OCI-LY3 (cell line): ENCODE results near the gene PICK1.

Experiments used
- H2AFZ ChIP-seq: fragments of 200-600, 300-600 bp; shearing (Covaris generic); 2 replicates; pipeline ENCODE4 v1.6.0; 2014; ENCODE audit warnings: antibody characterized with exemption, low read depth, low read length
- H3K27ac ChIP-seq: fragments of 200-600, 300-600 bp; sonication (generic); 2 replicates; pipeline ENCODE4 v1.5.1; 2014; ENCODE audit warnings: mild to moderate bottlenecking, low read length, moderate library complexity, mixed read lengths
- H3K27me3 ChIP-seq: fragments of 200-600, 300-600 bp; sonication (generic); 2 replicates; pipeline ENCODE4 v1.6.1; 2014; ENCODE audit warnings: low read depth, low read length, mixed read lengths
- H3K36me3 ChIP-seq: fragments of 200-600, 300-600 bp; sonication (generic); replicated peaks from 2 replicates; pipeline ENCODE3; 2014; ENCODE audit warnings: low read depth, low read length, mixed read lengths
- H3K4me1 ChIP-seq: fragments of 300-600, 200-600 bp; sonication (generic); 2 replicates; pipeline ENCODE4 v1.6.1; 2014; ENCODE audit warnings: low read length, mixed read lengths
- H3K4me2 ChIP-seq: fragments of 200-600, 300-600 bp; sonication (generic); 2 replicates; pipeline ENCODE4 v1.6.1; 2014; ENCODE audit warnings: low read length, mixed read lengths
- H3K4me3 ChIP-seq: fragments of 300-600, 200-600 bp; sonication (generic); 2 replicates; pipeline ENCODE4 v1.5.1; 2014; ENCODE audit warnings: antibody characterized with exemption, mild to moderate bottlenecking, low read length, moderate library complexity
- H3K79me2 ChIP-seq: fragments of 300-600, 200-600 bp; shearing (Covaris generic); 2 replicates; pipeline ENCODE4 v1.6.1; 2014; ENCODE audit warnings: mild to moderate bottlenecking, low read length, mixed read lengths
- H3K9ac ChIP-seq: fragments of 300-600, 200-600 bp; shearing (Covaris generic); 2 replicates; pipeline ENCODE4 v1.6.0; 2014; ENCODE audit warnings: mild to moderate bottlenecking, low read length, moderate library complexity
- H3K9me3 ChIP-seq: fragments of 200-600, 300-600 bp; shearing (Covaris generic); 2 replicates; pipeline ENCODE4 v1.6.1; 2014; ENCODE audit warnings: low read length, mixed read lengths; ENCODE audit not compliant: insufficient read depth
- H4K20me1 ChIP-seq: fragments of 200-600, 300-600 bp; sonication (generic); 2 replicates; pipeline ENCODE4 v1.6.1; 2016; ENCODE audit warnings: low read length, mixed read lengths; ENCODE audit not compliant: insufficient read depth
- EZH2phosphoT487 ChIP-seq: fragments of 200-600 bp; shearing (Covaris generic); IDR thresholded peaks from 2 replicates; pipeline ENCODE4 v1.6.1; 2018; ENCODE audit warnings: antibody characterized with exemption, mixed run types, low read depth
- TF ChIP-seq, protein P1 (sequence below): fragments of 200-600, 300-600 bp; sonication (generic); IDR thresholded peaks from 2 replicates; pipeline ENCODE4 v1.5.1; 2014; ENCODE audit warnings: antibody characterized with exemption, low read length, low read depth

Gene PICK1

DNA sequence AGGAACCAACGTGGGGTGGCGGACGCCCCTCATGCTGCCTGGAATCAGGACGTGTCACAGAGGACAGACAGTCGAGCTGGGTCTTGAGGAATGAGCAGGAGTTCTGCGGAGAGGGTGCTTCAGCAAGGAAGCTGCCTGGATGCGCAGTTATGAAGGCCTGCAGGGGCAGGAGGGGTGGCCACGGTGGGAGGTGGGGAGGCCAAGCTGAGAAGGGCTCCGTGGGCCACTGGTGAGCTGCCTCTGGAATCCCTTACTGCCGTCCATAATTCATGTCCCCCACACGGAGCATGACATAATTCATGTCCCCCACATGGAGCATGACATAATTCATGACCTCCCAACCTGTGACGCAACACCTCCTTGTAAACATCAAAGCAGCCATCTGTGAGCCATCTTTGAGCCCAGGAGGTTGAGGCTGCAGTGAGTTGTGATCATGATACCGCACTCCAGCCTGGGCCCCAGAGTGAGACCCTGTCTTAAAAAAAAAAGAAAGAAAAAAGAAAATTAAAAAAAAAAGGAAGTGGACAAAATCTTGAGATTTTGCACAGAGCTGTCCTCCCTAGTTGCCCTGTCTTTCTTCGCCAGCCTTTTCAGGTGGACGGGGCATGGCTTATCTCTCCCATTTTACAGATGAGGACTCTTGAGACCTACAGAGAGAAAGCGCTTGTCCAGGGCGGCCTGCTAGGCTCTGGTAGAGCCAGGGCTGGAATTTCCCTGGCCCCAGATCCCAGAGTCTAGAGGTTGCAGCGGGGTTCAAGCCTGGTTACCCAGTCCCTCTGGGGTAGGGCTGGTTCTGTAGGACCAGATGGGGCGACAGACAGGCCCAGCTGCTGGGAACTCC, 24.3 kb upstream of the PICK1 start:
- no peak overlapping the region for H3K27ac ChIP-seq
- H3K4me2 ChIP-seq = no peak overlapping the region
- H3K36me3 ChIP-seq = no peaks in the 10 kb centered on the region
- no peak overlapping the region for H3K4me3 ChIP-seq
- H3K4me1 ChIP-seq = peaks cover 20% of the 10 kb centered on the region
- 0 out of 2 replicates have a peak, but pooled peaks cover 15% of the 10 kb centered on the region for H3K27me3 ChIP-seq
- no peak for TF ChIP-seq EZH2phosphoT487
- TF ChIP-seq, protein P1, sequence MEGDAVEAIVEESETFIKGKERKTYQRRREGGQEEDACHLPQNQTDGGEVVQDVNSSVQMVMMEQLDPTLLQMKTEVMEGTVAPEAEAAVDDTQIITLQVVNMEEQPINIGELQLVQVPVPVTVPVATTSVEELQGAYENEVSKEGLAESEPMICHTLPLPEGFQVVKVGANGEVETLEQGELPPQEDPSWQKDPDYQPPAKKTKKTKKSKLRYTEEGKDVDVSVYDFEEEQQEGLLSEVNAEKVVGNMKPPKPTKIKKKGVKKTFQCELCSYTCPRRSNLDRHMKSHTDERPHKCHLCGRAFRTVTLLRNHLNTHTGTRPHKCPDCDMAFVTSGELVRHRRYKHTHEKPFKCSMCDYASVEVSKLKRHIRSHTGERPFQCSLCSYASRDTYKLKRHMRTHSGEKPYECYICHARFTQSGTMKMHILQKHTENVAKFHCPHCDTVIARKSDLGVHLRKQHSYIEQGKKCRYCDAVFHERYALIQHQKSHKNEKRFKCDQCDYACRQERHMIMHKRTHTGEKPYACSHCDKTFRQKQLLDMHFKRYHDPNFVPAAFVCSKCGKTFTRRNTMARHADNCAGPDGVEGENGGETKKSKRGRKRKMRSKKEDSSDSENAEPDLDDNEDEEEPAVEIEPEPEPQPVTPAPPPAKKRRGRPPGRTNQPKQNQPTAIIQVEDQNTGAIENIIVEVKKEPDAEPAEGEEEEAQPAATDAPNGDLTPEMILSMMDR = no peak
- H2AFZ ChIP-seq = no peak overlapping the region
- H4K20me1 ChIP-seq = no peaks in the 10 kb centered on the region
- no peaks in the 10 kb centered on the region for H3K9me3 ChIP-seq
- no peak overlapping the region for H3K9ac ChIP-seq
- H3K79me2 ChIP-seq = no peaks in the 10 kb centered on the region

DNA sequence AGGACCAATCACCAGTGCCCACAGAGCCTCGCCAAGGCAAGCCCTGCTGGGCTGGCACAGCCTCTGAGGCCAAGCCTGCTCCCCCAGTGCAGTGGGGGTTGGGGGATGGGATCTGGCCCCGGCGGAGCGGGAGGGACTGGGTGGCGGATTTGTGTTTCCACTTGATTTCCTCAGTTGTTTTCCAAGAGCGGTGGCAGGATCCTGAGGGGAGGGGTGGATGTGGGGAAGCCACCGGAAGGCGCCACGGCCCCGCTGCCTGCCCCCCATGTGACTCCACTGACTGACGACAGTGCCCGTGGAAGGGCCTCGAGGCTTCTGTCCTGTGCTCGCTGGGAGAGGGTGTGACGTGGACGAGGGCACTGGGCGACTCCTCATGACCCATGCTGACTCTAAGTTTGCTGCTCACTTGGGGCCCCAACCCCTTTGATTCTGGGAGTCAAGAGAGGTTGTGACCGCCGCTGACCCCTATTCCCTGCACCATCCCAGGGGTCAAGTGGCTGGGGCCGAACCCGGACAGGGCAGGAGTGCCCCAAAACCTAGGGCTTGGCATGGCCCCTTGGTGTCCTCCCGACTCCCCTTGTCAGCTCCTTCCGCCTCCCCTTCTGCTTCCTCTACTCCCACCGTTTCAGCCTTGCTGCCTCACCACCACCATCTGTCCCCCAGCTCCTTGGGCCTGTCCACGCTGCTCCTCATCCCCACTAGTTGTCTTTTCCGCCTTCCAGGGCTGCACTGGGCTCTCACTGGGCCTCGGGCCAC, 23.5 kb upstream of the PICK1 start:
- peaks cover 20% of the 10 kb centered on the region for H3K4me1 ChIP-seq
- H4K20me1 ChIP-seq = no peaks in the 10 kb centered on the region
- no peaks in the 10 kb centered on the region for H3K79me2 ChIP-seq
- TF ChIP-seq, protein P1 = no peak
- H3K9me3 ChIP-seq = no peaks in the 10 kb centered on the region
- no peak overlapping the region for H3K27ac ChIP-seq
- no peaks in the 10 kb centered on the region for H3K36me3 ChIP-seq
- peak overlapping the region; percentile 55 for H3K4me2 ChIP-seq
- no peak overlapping the region; the same call in 1 of the 2 replicates for H3K9ac ChIP-seq
- peak overlapping the region; percentile 8; the same call in 1 of the 2 replicates for H3K4me3 ChIP-seq
- peak overlapping the region; percentile 44 for H2AFZ ChIP-seq
- H3K27me3 ChIP-seq = 0 out of 2 replicates have a peak, but pooled peaks cover 12% of the 10 kb centered on the region

DNA sequence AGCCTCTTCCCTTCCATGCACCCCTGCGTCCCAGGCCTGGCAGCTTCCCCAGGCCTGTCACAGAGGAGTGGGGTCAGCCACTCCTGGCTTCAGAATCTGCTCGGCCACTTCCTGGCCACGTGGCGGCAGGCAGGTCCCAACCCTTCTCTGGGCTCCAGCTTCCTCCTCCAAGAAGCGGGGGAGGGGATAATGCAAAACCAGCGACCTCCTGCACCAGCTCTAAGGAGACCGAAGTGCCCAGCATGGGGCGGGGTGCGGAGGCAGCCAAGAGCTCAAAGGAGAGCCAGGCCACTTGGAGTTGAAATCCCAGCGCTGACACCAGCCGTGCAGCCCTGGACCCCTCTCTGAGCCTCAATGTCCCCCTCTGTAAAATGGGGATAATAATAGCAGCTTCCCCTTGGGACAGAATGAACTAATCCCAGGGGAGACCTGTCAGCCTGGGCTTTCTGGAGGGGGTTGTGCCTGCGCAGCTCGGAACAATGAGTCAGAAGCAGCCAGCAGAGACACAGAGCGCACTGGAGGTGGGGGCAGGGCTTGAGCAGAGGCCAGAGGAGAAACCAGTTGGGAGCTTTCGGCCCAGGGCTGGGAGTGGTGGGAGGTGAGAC, 22.8 kb upstream of the PICK1 start:
- Histone ChIP-seq H3K4me2 (peak overlapping the region; percentile 55), H3K79me2 (no peaks in the 10 kb centered on the region), H2AFZ (peak overlapping the region; percentile 44), H3K36me3 (no peaks in the 10 kb centered on the region), H3K27me3 (0 out of 2 replicates have a peak, but pooled peaks cover 8% of the 10 kb centered on the region), H3K9ac (no peak overlapping the region; the same call in 1 of the 2 replicates), H4K20me1 (no peaks in the 10 kb centered on the region), H3K27ac (no peak overlapping the region), H3K4me3 (peak overlapping the region; percentile 8; the same call in 1 of the 2 replicates), H3K4me1 (peaks cover 20% of the 10 kb centered on the region), H3K9me3 (no peaks in the 10 kb centered on the region)
- TF ChIP-seq, protein P1 = no peak
- TF ChIP-seq EZH2phosphoT487 = no peak
